Mesenchymal stem cell (in vitro differentiated cells and primary cell): Measurements from ENCODE around the gene PTPRQ.

Experiments
- DNase-seq: peaks from one replicate; pipeline ENCODE4 v3.0.0-alpha.2; 2013
- H2AFZ ChIP-seq: one replicate; pipeline ENCODE4 v1.6.1; 2013; ENCODE audit warnings: low read depth, mild to moderate bottlenecking, control low read depth, inconsistent platforms, low read length, moderate library complexity
- H2AK5ac ChIP-seq: 2 replicates; pipeline ENCODE4 v1.6.1; 2013; ENCODE audit warnings: low read length, moderate library complexity, mild to moderate bottlenecking, inconsistent platforms; ENCODE audit not compliant: severe bottlenecking
- H2BK120ac ChIP-seq: one replicate; pipeline ENCODE4 v1.6.1; 2013; ENCODE audit warnings: low read depth, mild to moderate bottlenecking, inconsistent platforms, low read length, moderate library complexity
- H2BK12ac ChIP-seq, 2 experiments: one replicate each; pipeline ENCODE4 v1.6.1; 2013; ENCODE audit warnings: inconsistent platforms in 2 of 2, low read length in 2 of 2, mild to moderate bottlenecking in 2 of 2, moderate library complexity in 2 of 2, control low read depth in 1 of 2
- H2BK15ac ChIP-seq: one replicate; pipeline ENCODE4 v1.6.1; 2013; ENCODE audit warnings: mild to moderate bottlenecking, low read depth, inconsistent platforms; ENCODE audit not compliant: poor library complexity, severe bottlenecking
- H2BK5ac ChIP-seq: 2 replicates; pipeline ENCODE4 v1.6.1; 2013; ENCODE audit warnings: low read depth, mild to moderate bottlenecking, low read length, control low read depth, inconsistent platforms; ENCODE audit not compliant: poor library complexity, severe bottlenecking
- H3K14ac ChIP-seq, 2 experiments: one replicate each; pipeline ENCODE4 v1.6.1; 2013; ENCODE audit warnings: inconsistent platforms in 2 of 2, low read length in 2 of 2, control low read depth in 1 of 2, mild to moderate bottlenecking in 1 of 2, moderate library complexity in 1 of 2
- H3K18ac ChIP-seq, 2 experiments: one replicate each; pipeline ENCODE4 v1.6.1; 2013; ENCODE audit warnings: inconsistent platforms in 2 of 2, low read length in 2 of 2, control low read depth in 1 of 2, low read depth in 1 of 2, mild to moderate bottlenecking in 1 of 2
- H3K23ac ChIP-seq, 2 experiments: one replicate each; pipeline ENCODE4 v1.6.1; 2013; ENCODE audit warnings: inconsistent platforms in 2 of 2, low read length in 2 of 2, mild to moderate bottlenecking in 2 of 2, moderate library complexity in 2 of 2, control low read depth in 1 of 2
- H3K27ac ChIP-seq: 2 replicates; pipeline ENCODE4 v1.5.1; 2013; ENCODE audit warnings: mild to moderate bottlenecking, moderate library complexity, low read length, control low read depth, inconsistent platforms; ENCODE audit not compliant: poor library complexity, severe bottlenecking
- H3K27me3 ChIP-seq, 2 experiments: 2 replicates each; pipeline versions ENCODE4 v1.6.1 to v1.7.0; 2013; ENCODE audit warnings: low read length in 2 of 2, mild to moderate bottlenecking in 2 of 2, moderate library complexity in 2 of 2, control low read depth in 1 of 2, inconsistent platforms in 1 of 2; ENCODE audit not compliant: control insufficient read depth in 1 of 2, insufficient read depth in 1 of 2
- H3K36me3 ChIP-seq, 2 experiments: 2 replicates each; pipeline versions ENCODE4 v1.6.1 to v1.7.0; 2013; ENCODE audit warnings: low read length in 2 of 2, control low read depth in 1 of 2, inconsistent platforms in 1 of 2, low read depth in 1 of 2, mild to moderate bottlenecking in 1 of 2; ENCODE audit not compliant: insufficient read depth in 2 of 2, control insufficient read depth in 1 of 2
- H3K4ac ChIP-seq, 2 experiments: one replicate each; pipeline ENCODE4 v1.6.1; 2013; ENCODE audit warnings: inconsistent platforms in 2 of 2, low read length in 2 of 2, mild to moderate bottlenecking in 2 of 2, moderate library complexity in 2 of 2, control low read depth in 1 of 2, low read depth in 1 of 2
- H3K4me1 ChIP-seq: 2 replicates; pipeline ENCODE4 v1.6.1; 2013; ENCODE audit warnings: low read depth, low read length, control low read depth; ENCODE audit not compliant: control insufficient read depth, insufficient read depth
- H3K4me2 ChIP-seq: 2 replicates; pipeline ENCODE4 v1.6.1; 2013; ENCODE audit warnings: low read length, mild to moderate bottlenecking, inconsistent platforms; ENCODE audit not compliant: poor library complexity, severe bottlenecking
- H3K4me3 ChIP-seq, 2 experiments: 2 replicates each; pipeline versions ENCODE4 v1.5.1 to v1.7.0; 2013; ENCODE audit warnings: low read length in 2 of 2, mild to moderate bottlenecking in 2 of 2, control low read depth in 1 of 2, low read depth in 1 of 2; ENCODE audit not compliant: insufficient read depth in 1 of 2
- H3K79me1 ChIP-seq: replicated peaks from 2 replicates; pipeline ENCODE4 v1.6.1; 2013; ENCODE audit warnings: mild to moderate bottlenecking, control low read depth, low read length, inconsistent platforms; ENCODE audit not compliant: poor library complexity, severe bottlenecking
- H3K9ac ChIP-seq: 2 replicates; pipeline ENCODE4 v1.7.0; 2013; ENCODE audit warnings: mild to moderate bottlenecking, low read length, moderate library complexity
- H3K9me3 ChIP-seq: 2 replicates; pipeline ENCODE4 v1.7.0; 2013; ENCODE audit warnings: mild to moderate bottlenecking, low read length; ENCODE audit not compliant: control insufficient read depth
- H4K8ac ChIP-seq: one replicate; pipeline ENCODE4 v1.6.1; 2013; ENCODE audit warnings: inconsistent platforms, mild to moderate bottlenecking, low read length, moderate library complexity
- H4K91ac ChIP-seq: one replicate; pipeline ENCODE4 v1.6.1; 2013; ENCODE audit warnings: mild to moderate bottlenecking, low read length, inconsistent platforms
- WGBS: methylation state at CpG from one replicate; pipeline ENCODE4 v1.1.7; 2013; ENCODE audit warnings: mixed read lengths; 5-methylcytosine and 5-hydroxymethylcytosine counted together

PTPRQ gene

GRCh38 chr12:80634903-80635302, 190.9 kb downstream of the PTPRQ start:
- no peak overlapping the region for H3K27ac ChIP-seq
- no peak overlapping the region for H3K23ac ChIP-seq
- no peak overlapping the region for H3K4me2 ChIP-seq
- no peak overlapping the region for H4K8ac ChIP-seq
- no peak overlapping the region for H4K91ac ChIP-seq
- H3K9ac ChIP-seq = no peak overlapping the region
- H2BK12ac ChIP-seq = no peak overlapping the region
- no peaks in the 10 kb centered on the region for H3K9me3 ChIP-seq
- H3K79me1 ChIP-seq = no peaks in the 10 kb centered on the region
- no peak overlapping the region for H2BK5ac ChIP-seq
- no peak overlapping the region for H3K4me3 ChIP-seq
- H3K4ac ChIP-seq = no peak overlapping the region
- no peak overlapping the region for H2BK120ac ChIP-seq
- H3K36me3 ChIP-seq = no peaks in the 10 kb centered on the region
- DNase-seq = no peak
- no peaks in the 10 kb centered on the region for H3K27me3 ChIP-seq
- no peak overlapping the region for H3K14ac ChIP-seq
- no peak overlapping the region for H3K18ac ChIP-seq
- no peaks in the 10 kb centered on the region for H3K4me1 ChIP-seq
- no peak overlapping the region for H2BK15ac ChIP-seq
- H2AFZ ChIP-seq = peak overlapping the region; percentile 36
- no peak overlapping the region for H2AK5ac ChIP-seq
- WGBS = 95% methylated on average over 5 of the region's 6 CpGs

- H2AK5ac ChIP-seq = no peak overlapping the region
- no peaks in the 10 kb centered on the region for H3K36me3 ChIP-seq
- 91% methylated on average over 1 of the region's 4 CpGs for WGBS
- H3K4me1 ChIP-seq = no peaks in the 10 kb centered on the region
- no peak overlapping the region for H2BK12ac ChIP-seq
- no peaks in the 10 kb centered on the region for H3K79me1 ChIP-seq
- H3K23ac ChIP-seq = no peak overlapping the region
- no peak overlapping the region for H3K27ac ChIP-seq
- H3K18ac ChIP-seq = no peak overlapping the region
- H3K9ac ChIP-seq = no peak overlapping the region
- no peak overlapping the region for H3K4me3 ChIP-seq
- H4K8ac ChIP-seq = no peak overlapping the region
- no peaks in the 10 kb centered on the region for H3K9me3 ChIP-seq
- H4K91ac ChIP-seq = no peak overlapping the region
- no peak overlapping the region for H2BK15ac ChIP-seq
- H3K4me2 ChIP-seq = no peak overlapping the region
- H2BK5ac ChIP-seq = no peak overlapping the region
- H3K14ac ChIP-seq = no peak overlapping the region
- H3K4ac ChIP-seq = no peak overlapping the region
- no peak overlapping the region for H2BK120ac ChIP-seq
- DNase-seq = no peak
- no peak overlapping the region for H2AFZ ChIP-seq
- no peaks in the 10 kb centered on the region for H3K27me3 ChIP-seq
These were observed 192.8 kb downstream of the PTPRQ start for GRCh38 chr12:80636832-80637231.

- Histone ChIP-seq H3K4me1 (no peaks in the 10 kb centered on the region), H3K79me1 (no peaks in the 10 kb centered on the region), H3K23ac (no peak overlapping the region), H3K9me3 (no peaks in the 10 kb centered on the region), H3K14ac (no peak overlapping the region), H2BK5ac (no peak overlapping the region), H2AK5ac (no peak overlapping the region), H2BK120ac (no peak overlapping the region), H3K9ac (no peak overlapping the region), H2BK12ac (no peak overlapping the region), H3K18ac (no peak overlapping the region), H4K91ac (no peak overlapping the region), H4K8ac (no peak overlapping the region), H3K36me3 (no peaks in the 10 kb centered on the region), H3K4me3 (no peak overlapping the region), H3K27me3 (no peaks in the 10 kb centered on the region), H3K27ac (no peak overlapping the region), H2BK15ac (no peak overlapping the region), H2AFZ (no peak overlapping the region), H3K4ac (no peak overlapping the region), H3K4me2 (no peak overlapping the region)
- no peak for DNase-seq
- whole genome bisulfite sequencing = 93% methylated on average over 2 of the region's 2 CpGs
These were observed 197.9 kb downstream of the PTPRQ start for GRCh38 chr12:80641936-80642335.

- H3K79me1 ChIP-seq = no peaks in the 10 kb centered on the region
- no peak overlapping the region for H2BK5ac ChIP-seq
- no peak overlapping the region for H2BK15ac ChIP-seq
- no peaks in the 10 kb centered on the region for H3K4me1 ChIP-seq
- no peak overlapping the region for H3K9ac ChIP-seq
- no peak overlapping the region for H3K4me2 ChIP-seq
- H4K8ac ChIP-seq = no peak overlapping the region
- no peak for DNase-seq
- no CpG with 5 or more reads among the region's 2 CpGs for WGBS
- H2BK12ac ChIP-seq = no peak overlapping the region
- no peak overlapping the region for H3K18ac ChIP-seq
- no peak overlapping the region for H3K23ac ChIP-seq
- H4K91ac ChIP-seq = no peak overlapping the region
- no peak overlapping the region for H2BK120ac ChIP-seq
- no peak overlapping the region for H3K4me3 ChIP-seq
- no peak overlapping the region for H2AFZ ChIP-seq
- no peaks in the 10 kb centered on the region for H3K27me3 ChIP-seq
- no peaks in the 10 kb centered on the region for H3K9me3 ChIP-seq
- no peaks in the 10 kb centered on the region for H3K36me3 ChIP-seq
- H2AK5ac ChIP-seq = no peak overlapping the region
- no peak overlapping the region for H3K27ac ChIP-seq
- no peak overlapping the region for H3K14ac ChIP-seq
- H3K4ac ChIP-seq = no peak overlapping the region
These were observed 199.9 kb downstream of the PTPRQ start for GRCh38 chr12:80643961-80644360.
